T-cell (primary cell): ENCODE results near the gene HGS. TPM values are rescaled to one million over a fixed set of nuclear protein-coding genes. Genes with fewer than 3 reads are reported as not detected.

Experiments used
- ATAC-seq, 4 experiments: fragments of 200-7000 bp in 3 of 4; fragments of 150-1000 bp in 1 of 4; cut with Tn5 transposase; replicated peaks in 1 of 4; 1 replicate in 3 of 4; 2 replicates in 1 of 4; pipeline ENCODE4 v1.10.0; 2021; ENCODE audit warnings: moderate library complexity in 3 of 4, mild to moderate bottlenecking in 2 of 4, moderate number of reproducible peaks in 1 of 4
- CTCF ChIA-PET, 2 donors: fragments of 300-600 bp; sonication (Branson Sonifier 250); formaldehyde crosslinking; loops; one replicate each; lab custom pipeline; 2022; ENCODE audit warnings: antibody characterized with exemption in 2 of 2; lab: Charles Lee
- POLR2A ChIA-PET, 2 donors: fragments of 300-600 bp; sonication (Branson Sonifier 250); formaldehyde crosslinking; loops; one replicate each; lab custom pipeline; 2022; ENCODE audit warnings: antibody characterized with exemption in 2 of 2; lab: Charles Lee
- DNase-seq, 35 experiments: peaks; one replicate each; pipeline versions ENCODE4 v3.0.0 to v3.0.0-alpha.2; 2013 to 2023
- H3K27ac ChIP-seq: one replicate; pipeline ENCODE4 v1.5.1; 2013; ENCODE audit warnings: low read length
- H3K27me3 ChIP-seq, 2 experiments: replicated peaks in 1 of 2; 1 replicate in 1 of 2; 2 replicates in 1 of 2; pipeline versions ENCODE4 v1.6.1 to v1.7.0; 2013; ENCODE audit warnings: low read length in 1 of 2, mixed read lengths in 1 of 2; ENCODE audit not compliant: control insufficient read depth in 2 of 2, insufficient read depth in 2 of 2; ENCODE audit errors: extremely low read depth in 1 of 2
- H3K36me3 ChIP-seq, 2 donors: 1 replicate in 1 of 2; 2 replicates in 1 of 2; pipeline versions ENCODE4 v1.6.1 to v1.7.0; 2013; ENCODE audit warnings: low read length in 1 of 2; ENCODE audit not compliant: control insufficient read depth in 2 of 2, insufficient read depth in 1 of 2; ENCODE audit errors: extremely low read depth in 1 of 2
- H3K4me1 ChIP-seq, 2 experiments: 1 replicate in 1 of 2; 2 replicates in 1 of 2; pipeline versions ENCODE4 v1.6.1 to v1.7.0; 2013; ENCODE audit warnings: low read length in 2 of 2, mixed read lengths in 1 of 2; ENCODE audit not compliant: insufficient read depth in 2 of 2, control insufficient read depth in 1 of 2; ENCODE audit errors: extremely low read depth in 1 of 2
- H3K4me3 ChIP-seq, 2 donors: 1 replicate in 1 of 2; 2 replicates in 1 of 2; pipeline versions ENCODE4 v1.5.1 to v1.7.0; 2013; ENCODE audit warnings: mild to moderate bottlenecking in 2 of 2, low read length in 1 of 2, moderate library complexity in 1 of 2; ENCODE audit not compliant: control insufficient read depth in 1 of 2; ENCODE audit errors: extremely low read depth in 1 of 2
- H3K9me3 ChIP-seq: 2 replicates; pipeline ENCODE4 v1.7.0; 2013
- H3K27ac Mint-ChIP-seq, 2 donors: one replicate each; pipeline ENCODE4 v1.8.0; 2020 to 2021; ENCODE audit warnings: mild to moderate bottlenecking in 2 of 2, mixed read lengths in 2 of 2
- H3K27me3 Mint-ChIP-seq, 2 donors: one replicate each; pipeline ENCODE4 v1.8.0; 2021 to 2022; ENCODE audit warnings: mixed read lengths in 2 of 2
- H3K36me3 Mint-ChIP-seq: one replicate; pipeline ENCODE4 v1.8.0; 2021; ENCODE audit warnings: mixed read lengths
- H3K4me1 Mint-ChIP-seq, 3 donors: one replicate each; pipeline ENCODE4 v1.8.0; 2020 to 2022; ENCODE audit warnings: mixed read lengths in 3 of 3, mild to moderate bottlenecking in 1 of 3
- H3K4me3 Mint-ChIP-seq, 3 donors: one replicate each; pipeline ENCODE4 v1.8.0; 2020 to 2022; ENCODE audit warnings: mild to moderate bottlenecking in 3 of 3, mixed read lengths in 3 of 3, moderate library complexity in 3 of 3
- H3K9me3 Mint-ChIP-seq, 3 donors: one replicate each; pipeline ENCODE4 v1.8.0; 2020 to 2022; ENCODE audit warnings: mixed read lengths in 3 of 3
- WGBS: methylation state at CpG from one replicate; pipeline ENCODE4 v1.1.5; 2013; ENCODE audit warnings: missing lambda C conversion rate; ENCODE audit not compliant: insufficient coverage; 5-methylcytosine and 5-hydroxymethylcytosine counted together
- total RNA-seq, 35 experiments: library from RNA in 6 of 35; stranded (reverse) in 6 of 35; fragments of 120-200 nt in 1 of 35; gene quantifications; one replicate each; pipeline versions ENCODE4 v1.2.1 to v1.2.4 and lab custom pipeline; 2013 to 2026

Gene HGS
- total RNA-seq, 5 donors from 2014 or later (not counting 1 experiment from before 2014, with no cell fraction given) = 114 to 205 (median 181) TPM

DNA sequence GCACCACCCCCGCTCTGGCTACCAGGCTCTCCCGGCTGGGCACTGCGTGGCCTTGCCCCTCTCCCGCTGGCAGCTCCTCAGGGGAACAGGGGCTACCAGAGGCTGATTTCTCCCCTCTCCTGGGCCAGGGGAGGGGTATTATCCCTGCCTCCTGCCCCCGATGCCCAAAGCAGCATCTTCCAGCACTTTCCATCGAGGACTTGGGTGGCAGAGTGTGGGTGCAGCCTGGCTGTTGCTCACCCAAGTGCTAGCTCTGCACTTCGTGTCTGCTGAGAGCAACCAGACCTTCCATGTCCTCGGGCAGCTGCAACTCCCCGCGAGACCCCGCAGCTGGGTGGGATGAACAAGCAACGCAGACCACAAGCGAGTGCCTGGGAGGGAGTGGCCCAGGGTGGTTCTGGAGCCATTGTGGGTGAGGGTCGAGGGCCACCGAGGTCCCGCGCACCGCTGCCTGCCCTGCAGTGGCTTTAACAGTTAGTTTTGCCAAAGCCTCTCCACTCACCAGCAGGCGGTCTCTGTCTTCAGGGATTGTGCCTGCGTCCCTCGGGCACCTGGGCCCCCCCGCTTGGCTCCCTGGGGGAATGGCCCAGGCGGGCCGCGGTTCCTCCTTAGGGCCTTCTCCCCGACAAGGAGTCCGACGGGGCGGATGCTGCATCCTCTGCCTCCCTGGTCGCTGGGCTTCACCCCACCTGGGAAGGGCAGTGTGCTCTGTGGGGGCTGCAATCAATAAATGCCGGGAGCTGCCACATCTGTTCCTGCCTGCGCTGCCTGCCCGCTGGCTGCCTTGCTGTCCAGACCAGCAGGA lies 36.7 kb downstream of the HGS start:
- H3K27ac Mint-ChIP-seq = no peak overlapping the region
- H3K36me3 Mint-ChIP-seq = no peaks in the 10 kb centered on the region
- Histone ChIP-seq H3K9me3 (no peaks in the 10 kb centered on the region), H3K27ac (no peak overlapping the region), H3K4me1 (no peaks in the 10 kb centered on the region), H3K4me3 (no peak overlapping the region), H3K27me3 (peaks cover 2 to 23% of the 10 kb centered on the region in 2 experiments), H3K36me3 (no peaks in the 10 kb centered on the region)
- no peak for DNase-seq
- peaks cover 0 to 7% of the 10 kb centered on the region in 2 donors for H3K27me3 Mint-ChIP-seq
- POLR2A ChIA-PET = no interaction called here
- H3K9me3 Mint-ChIP-seq = no peaks in the 10 kb centered on the region
- CTCF ChIA-PET = no interaction called here
- no peaks in the 10 kb centered on the region for H3K4me1 Mint-ChIP-seq
- no peak overlapping the region for H3K4me3 Mint-ChIP-seq
- 89% methylated on average over 32 of the region's 33 CpGs for WGBS
- no peak for ATAC-seq

DNA sequence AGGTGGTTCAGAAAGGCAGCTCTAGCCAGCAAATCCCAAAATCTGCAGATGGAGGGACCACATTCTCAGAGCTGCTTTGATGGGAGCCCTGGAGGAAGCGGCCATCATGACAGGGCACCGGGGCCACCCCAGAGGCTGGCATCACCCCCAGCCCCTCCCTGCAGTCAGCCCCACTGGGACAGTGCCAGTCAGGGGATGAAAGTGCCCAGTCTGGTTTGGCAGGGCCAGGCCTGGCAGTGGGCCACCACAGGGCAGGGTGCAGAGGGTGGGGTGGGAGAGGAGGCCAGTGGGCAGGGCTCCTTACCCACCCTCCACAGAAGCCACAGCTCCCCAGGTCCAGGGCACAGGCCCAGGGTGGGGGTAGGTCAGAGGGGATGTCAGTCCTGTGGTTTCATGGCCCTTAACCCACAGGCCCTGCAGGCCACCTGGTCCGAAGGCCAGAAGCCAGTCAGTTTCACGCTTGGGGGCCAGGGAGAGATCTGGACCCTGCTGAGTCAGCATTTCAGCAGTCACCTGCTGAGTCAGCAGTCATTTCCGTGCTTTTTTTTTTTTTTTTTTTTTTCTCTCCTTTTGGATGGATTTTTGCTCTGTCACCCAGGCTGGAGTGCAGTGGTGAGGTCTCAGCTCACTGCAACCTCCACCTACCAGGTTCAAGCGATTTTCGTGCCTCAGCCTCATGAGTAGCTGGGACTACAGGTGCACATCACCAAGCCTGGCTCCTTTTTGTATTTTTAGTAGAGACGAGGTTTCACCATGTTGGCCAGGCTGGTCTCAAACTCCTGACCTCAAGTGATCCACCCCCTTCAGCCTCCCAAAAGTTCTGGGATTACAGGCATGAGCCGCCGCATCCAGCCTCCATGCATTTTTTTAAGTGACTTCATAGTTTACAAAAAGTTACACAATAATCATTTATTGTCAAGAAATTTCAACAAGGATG lies 38.6 kb downstream of the HGS start:
- no peaks in the 10 kb centered on the region for H3K4me1 ChIP-seq
- H3K9me3 Mint-ChIP-seq = no peaks in the 10 kb centered on the region
- no peaks in the 10 kb centered on the region for H3K9me3 ChIP-seq
- POLR2A ChIA-PET = no interaction called here
- H3K27me3 Mint-ChIP-seq = peaks cover 3 to 18% of the 10 kb centered on the region in 2 donors
- no peak for DNase-seq
- no peaks in the 10 kb centered on the region for H3K36me3 ChIP-seq
- H3K4me1 Mint-ChIP-seq = no peaks in the 10 kb centered on the region
- CTCF ChIA-PET = interaction anchor here in 1 of 2 donors (0.7 kb wide), 1 partner anchor 119 kb away, joined by 3 read pairs; no protein-coding TSS in a partner anchor
- no peak overlapping the region for H3K4me3 ChIP-seq
- H3K27ac ChIP-seq = no peak overlapping the region
- 66% methylated on average over 6 of the region's 10 CpGs for WGBS
- H3K27ac Mint-ChIP-seq = no peak overlapping the region
- peaks cover 2 to 38% of the 10 kb centered on the region in 2 experiments for H3K27me3 ChIP-seq
- H3K4me3 Mint-ChIP-seq = no peak overlapping the region
- no peak for ATAC-seq
- H3K36me3 Mint-ChIP-seq = no peaks in the 10 kb centered on the region

DNA sequence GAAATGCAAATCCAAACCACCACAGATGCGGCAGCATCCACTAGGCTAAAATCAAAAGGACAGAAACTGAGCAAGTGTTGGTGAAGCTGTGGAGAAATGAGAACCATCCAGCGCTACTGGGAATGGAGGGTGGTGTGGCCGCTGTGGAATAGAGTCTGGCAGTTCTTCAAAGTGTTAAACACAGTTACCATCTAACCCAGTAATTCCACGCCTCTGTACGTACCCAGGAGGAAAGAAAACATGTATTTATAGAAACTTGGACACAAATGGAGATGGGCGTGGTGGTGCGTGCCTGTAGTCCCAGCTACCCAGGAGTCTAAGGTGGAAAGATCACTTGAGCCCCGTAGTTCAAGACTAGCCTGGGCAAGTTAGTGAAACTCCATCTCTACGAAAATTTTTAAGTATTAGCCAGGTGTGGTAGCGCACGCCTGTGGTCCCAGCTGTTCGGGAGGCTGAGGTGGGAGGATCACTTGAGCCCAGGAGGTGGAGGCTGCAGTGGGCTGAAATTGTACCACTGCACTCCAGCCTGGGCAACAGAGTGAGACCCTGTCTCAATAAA lies 39.9 kb downstream of the HGS start:
- no peaks in the 10 kb centered on the region for H3K9me3 Mint-ChIP-seq
- peaks cover 3 to 19% of the 10 kb centered on the region in 2 donors for H3K27me3 Mint-ChIP-seq
- POLR2A ChIA-PET = no interaction called here

DNA sequence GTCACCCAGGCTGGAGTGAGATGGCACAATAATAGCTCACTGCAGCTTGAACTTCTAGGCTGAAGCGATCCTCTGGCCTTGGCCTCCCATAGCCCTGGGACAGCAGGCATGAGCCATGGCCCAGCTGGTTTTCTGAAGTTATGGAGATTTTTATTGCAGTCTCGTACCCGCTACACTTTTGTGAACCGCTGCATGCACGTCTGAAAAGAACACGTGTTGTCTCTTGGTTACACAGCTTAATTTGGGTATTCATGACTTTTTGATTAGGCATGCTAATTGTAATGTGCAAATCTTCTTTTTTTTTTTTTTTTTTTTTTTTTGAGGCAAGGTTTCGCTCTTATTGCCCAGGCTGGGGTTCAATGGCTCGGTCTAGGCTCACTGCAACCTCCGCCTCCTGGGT lies 41.6 kb downstream of the HGS start:
- H3K36me3 Mint-ChIP-seq = no peaks in the 10 kb centered on the region
- H3K4me1 Mint-ChIP-seq = no peaks in the 10 kb centered on the region
- no peaks in the 10 kb centered on the region for H3K9me3 ChIP-seq
- H3K27me3 Mint-ChIP-seq = peaks cover 3 to 22% of the 10 kb centered on the region in 2 donors
- no peak for ATAC-seq
- no peak overlapping the region for H3K27ac ChIP-seq
- H3K27me3 ChIP-seq = peaks cover 2 to 56% of the 10 kb centered on the region in 2 experiments
- no peak for DNase-seq
- ChIA-PET CTCF (no interaction called here), POLR2A (no interaction called here)
- H3K9me3 Mint-ChIP-seq = no peaks in the 10 kb centered on the region
- H3K4me1 ChIP-seq = no peaks in the 10 kb centered on the region
- 58% methylated on average over 4 of the region's 9 CpGs for WGBS
- no peak overlapping the region for H3K4me3 Mint-ChIP-seq
- no peaks in the 10 kb centered on the region for H3K36me3 ChIP-seq
- no peak overlapping the region for H3K27ac Mint-ChIP-seq
- H3K4me3 ChIP-seq = no peak overlapping the region

More for the DNA sequence above, 39.9 kb downstream of the HGS start:
- H3K36me3 ChIP-seq = no peaks in the 10 kb centered on the region
- no peaks in the 10 kb centered on the region for H3K36me3 Mint-ChIP-seq
- no peaks in the 10 kb centered on the region for H3K4me1 ChIP-seq
- DNase-seq (no peak), ATAC-seq (no peak)
- WGBS = 78% methylated on average over 7 of the region's 12 CpGs
- no peak overlapping the region for H3K4me3 Mint-ChIP-seq
- CTCF ChIA-PET = no interaction called here
- H3K4me3 ChIP-seq = no peak overlapping the region
- no peaks in the 10 kb centered on the region for H3K9me3 ChIP-seq
- H3K27ac ChIP-seq = no peak overlapping the region
- H3K4me1 Mint-ChIP-seq = no peaks in the 10 kb centered on the region
- H3K27ac Mint-ChIP-seq = no peak overlapping the region
- peaks cover 2 to 43% of the 10 kb centered on the region in 2 experiments for H3K27me3 ChIP-seq

DNA sequence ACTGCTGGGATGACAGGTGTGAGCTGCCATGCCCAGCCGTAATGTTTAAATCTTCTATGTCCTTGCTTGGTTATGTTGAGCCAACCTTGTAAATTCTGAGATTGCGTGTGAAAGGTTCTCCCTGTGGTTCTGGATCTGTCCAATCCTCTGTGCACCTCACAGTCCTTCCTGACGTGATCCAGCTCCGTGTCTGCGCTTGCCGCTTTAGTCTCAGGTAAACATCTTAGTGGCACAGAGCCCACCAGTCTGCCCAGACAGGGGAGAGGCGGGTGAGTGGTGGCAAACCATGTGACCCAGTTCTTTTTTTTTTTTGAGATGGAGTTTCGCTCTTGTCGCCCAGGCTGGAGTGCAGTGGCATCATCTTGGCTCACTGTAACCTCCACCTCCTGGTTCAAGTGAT lies 42.2 kb downstream of the HGS start:
- POLR2A ChIA-PET = no interaction called here
- H3K9me3 Mint-ChIP-seq = no peaks in the 10 kb centered on the region
- Histone ChIP-seq H3K36me3 (no peaks in the 10 kb centered on the region), H3K27ac (no peak overlapping the region), H3K4me3 (no peak overlapping the region), H3K9me3 (no peaks in the 10 kb centered on the region), H3K27me3 (peaks cover 2 to 62% of the 10 kb centered on the region in 2 experiments), H3K4me1 (no peaks in the 10 kb centered on the region)
- H3K4me1 Mint-ChIP-seq = no peaks in the 10 kb centered on the region
- no peaks in the 10 kb centered on the region for H3K36me3 Mint-ChIP-seq
- DNase-seq = no peak
- peaks cover 5 to 26% of the 10 kb centered on the region in 2 donors for H3K27me3 Mint-ChIP-seq
- 71% methylated on average over 6 of the region's 9 CpGs for WGBS
- ATAC-seq = no peak
- no peak overlapping the region for H3K4me3 Mint-ChIP-seq
- CTCF ChIA-PET = no interaction called here
- no peak overlapping the region for H3K27ac Mint-ChIP-seq

DNA sequence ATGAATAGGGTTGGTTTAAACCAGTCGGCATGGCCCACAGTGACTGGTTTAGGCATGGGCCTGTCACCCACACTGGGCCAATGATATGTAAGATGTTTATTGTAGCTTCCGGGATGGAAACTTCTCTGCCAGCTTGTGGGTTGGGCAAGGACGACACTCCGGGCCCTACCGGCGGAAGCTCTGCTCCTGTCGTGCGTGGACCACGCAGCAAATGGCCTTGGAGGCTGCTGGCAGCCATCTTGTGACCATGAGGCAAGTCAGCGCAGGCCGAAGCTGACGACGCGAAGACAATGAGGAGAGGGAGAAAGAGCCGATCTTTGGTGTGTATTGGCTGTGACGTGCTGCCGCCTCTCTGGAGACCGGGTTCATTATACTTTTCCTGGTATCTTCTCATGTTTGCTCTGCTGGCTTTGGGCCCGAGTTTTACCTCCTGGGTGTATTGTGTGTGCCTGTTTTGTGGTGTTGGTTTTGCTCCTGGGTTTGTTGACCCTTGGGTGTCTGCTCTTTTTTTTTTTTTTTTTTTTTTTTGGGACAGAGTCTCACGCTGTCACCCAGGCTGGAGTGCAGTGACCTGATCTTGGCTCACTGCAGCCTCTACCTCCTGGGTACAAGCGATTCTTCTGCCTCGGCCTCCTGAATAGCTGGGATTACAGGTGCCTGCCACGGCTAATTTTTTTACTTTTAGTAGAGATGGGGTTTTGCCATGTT lies 43.7 kb downstream of the HGS start:
- no peak overlapping the region for H3K4me3 Mint-ChIP-seq
- peaks cover 7 to 33% of the 10 kb centered on the region in 2 donors for H3K27me3 Mint-ChIP-seq
- no peaks in the 10 kb centered on the region for H3K9me3 Mint-ChIP-seq
- H3K36me3 Mint-ChIP-seq = no peaks in the 10 kb centered on the region
- Histone ChIP-seq H3K36me3 (no peaks in the 10 kb centered on the region), H3K27me3 (peaks cover 2 to 72% of the 10 kb centered on the region in 2 experiments), H3K4me1 (no peaks in the 10 kb centered on the region), H3K27ac (no peak overlapping the region), H3K9me3 (no peaks in the 10 kb centered on the region), H3K4me3 (no peak overlapping the region)
- ATAC-seq = no peak
- POLR2A ChIA-PET = no interaction called here
- 96% methylated on average over 17 of the region's 23 CpGs for WGBS
- DNase-seq = no peak
- no peak overlapping the region for H3K27ac Mint-ChIP-seq
- CTCF ChIA-PET = no interaction called here
- no peaks in the 10 kb centered on the region for H3K4me1 Mint-ChIP-seq
